ENCODE measurements around the gene OPRD1.

Gene OPRD1

GRCh38 chr1:28882009-28882628 is 70.1 kb downstream of the OPRD1 start:
- DNase-seq (ENCODE audit: low spot score) (peak; percentile 77), FAIRE-seq (peak; percentile 63)

- FAIRE-seq (no peak), DNase-seq (ENCODE audit: low spot score) (no peak)
These were observed 71.3 kb downstream of the OPRD1 start for GRCh38 chr1:28883242-28883616.

- FAIRE-seq (no peak), DNase-seq (ENCODE audit: low spot score) (no peak)
These were observed 73.5 kb downstream of the OPRD1 start for GRCh38 chr1:28885472-28885877.

GRCh38 chr1:28885977-28886730 is 74.2 kb downstream of the OPRD1 start:
- no peak for DNase-seq (ENCODE audit: low spot score)
- FAIRE-seq = no peak

GRCh38 chr1:28886731-28887418 is 74.9 kb downstream of the OPRD1 start:
- DNase-seq (ENCODE audit: low spot score) (peak; percentile 60), FAIRE-seq (no peak)

- DNase-seq (ENCODE audit: low spot score) (no peak), FAIRE-seq (no peak)
These were observed 75.5 kb downstream of the OPRD1 start for GRCh38 chr1:28887419-28887834.

GRCh38 chr1:28887835-28888682 is 76.1 kb downstream of the OPRD1 start:
- DNase-seq (ENCODE audit: low spot score) (no peak), FAIRE-seq (no peak)

- no peak for FAIRE-seq
- no peak for DNase-seq (ENCODE audit: low spot score)
These were observed 76.9 kb downstream of the OPRD1 start for GRCh38 chr1:28888915-28889314.

- FAIRE-seq = no peak
- no peak for DNase-seq (ENCODE audit: low spot score)
These were observed 77.4 kb downstream of the OPRD1 start for GRCh38 chr1:28889357-28889756.

- no peak for FAIRE-seq
These were observed 78.5 kb downstream of the OPRD1 start for GRCh38 chr1:28890435-28890834.

GRCh38 chr1:28890836-28891235 is 78.9 kb downstream of the OPRD1 start:
- no peak for FAIRE-seq
- no peak for DNase-seq (ENCODE audit: low spot score)

More at GRCh38 chr1:28890435-28890834, 78.5 kb downstream of the OPRD1 start:
- DNase-seq (ENCODE audit: low spot score) = no peak

- FAIRE-seq (no peak), DNase-seq (ENCODE audit: low spot score) (no peak)
These were observed 79.3 kb downstream of the OPRD1 start for GRCh38 chr1:28891256-28891655.

GRCh38 chr1:28893403-28894102 is 81.6 kb downstream of the OPRD1 start:
- DNase-seq (ENCODE audit: low spot score) (no peak), FAIRE-seq (no peak)

GRCh38 chr1:28894785-28895184 is 82.8 kb downstream of the OPRD1 start:
- no peak for FAIRE-seq
- DNase-seq (ENCODE audit: low spot score) = no peak

GRCh38 chr1:28895896-28896608 is 84.1 kb downstream of the OPRD1 start:
- FAIRE-seq = no peak

GRCh38 chr1:28896609-28896986 is 84.6 kb downstream of the OPRD1 start:
- FAIRE-seq (no peak), DNase-seq (ENCODE audit: low spot score) (no peak)

More at GRCh38 chr1:28895896-28896608, 84.1 kb downstream of the OPRD1 start:
- DNase-seq (ENCODE audit: low spot score) = no peak

GRCh38 chr1:28897789-28898188 is 85.8 kb downstream of the OPRD1 start:
- no peak for FAIRE-seq

GRCh38 chr1:28898405-28898881 is 86.5 kb downstream of the OPRD1 start:
- no peak for DNase-seq (ENCODE audit: low spot score)
- no peak for FAIRE-seq

More at GRCh38 chr1:28897789-28898188, 85.8 kb downstream of the OPRD1 start:
- no peak for DNase-seq (ENCODE audit: low spot score)

- FAIRE-seq (no peak), DNase-seq (ENCODE audit: low spot score) (no peak)
These were observed 87.3 kb downstream of the OPRD1 start for GRCh38 chr1:28899267-28899666.

GRCh38 chr1:28900562-28900961 is 88.6 kb downstream of the OPRD1 start:
- DNase-seq (ENCODE audit: low spot score) (no peak), FAIRE-seq (no peak)
